ENCODE results near the gene PAPOLB. TPM values are rescaled to one million over a fixed set of nuclear protein-coding genes. Genes with fewer than 3 reads are reported as not detected.

Gene PAPOLB
- total and polyA plus RNA-seq, 3 donors from 2014 or later: 19.1 to 65.2 (median 29.1) TPM

DNA sequence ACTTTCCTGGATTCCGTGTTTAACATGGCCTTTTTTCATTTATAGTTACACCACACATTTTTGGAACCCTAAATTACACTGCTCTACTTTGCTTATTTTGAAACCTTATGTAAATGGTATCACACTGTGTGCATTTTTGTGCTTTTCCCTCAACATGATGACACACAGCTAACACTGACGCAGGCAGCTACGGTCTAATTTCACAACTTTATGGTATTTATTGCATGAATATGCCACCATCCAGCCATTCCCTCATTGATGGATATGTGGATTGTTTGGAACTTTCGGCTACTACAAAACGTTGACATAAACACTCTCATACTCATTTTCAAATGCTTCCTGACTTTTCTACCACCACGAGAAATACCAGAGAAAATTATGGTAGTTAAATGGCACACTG, 6.9 kb downstream of the PAPOLB start:
- TF ChIP-seq, protein P1, sequence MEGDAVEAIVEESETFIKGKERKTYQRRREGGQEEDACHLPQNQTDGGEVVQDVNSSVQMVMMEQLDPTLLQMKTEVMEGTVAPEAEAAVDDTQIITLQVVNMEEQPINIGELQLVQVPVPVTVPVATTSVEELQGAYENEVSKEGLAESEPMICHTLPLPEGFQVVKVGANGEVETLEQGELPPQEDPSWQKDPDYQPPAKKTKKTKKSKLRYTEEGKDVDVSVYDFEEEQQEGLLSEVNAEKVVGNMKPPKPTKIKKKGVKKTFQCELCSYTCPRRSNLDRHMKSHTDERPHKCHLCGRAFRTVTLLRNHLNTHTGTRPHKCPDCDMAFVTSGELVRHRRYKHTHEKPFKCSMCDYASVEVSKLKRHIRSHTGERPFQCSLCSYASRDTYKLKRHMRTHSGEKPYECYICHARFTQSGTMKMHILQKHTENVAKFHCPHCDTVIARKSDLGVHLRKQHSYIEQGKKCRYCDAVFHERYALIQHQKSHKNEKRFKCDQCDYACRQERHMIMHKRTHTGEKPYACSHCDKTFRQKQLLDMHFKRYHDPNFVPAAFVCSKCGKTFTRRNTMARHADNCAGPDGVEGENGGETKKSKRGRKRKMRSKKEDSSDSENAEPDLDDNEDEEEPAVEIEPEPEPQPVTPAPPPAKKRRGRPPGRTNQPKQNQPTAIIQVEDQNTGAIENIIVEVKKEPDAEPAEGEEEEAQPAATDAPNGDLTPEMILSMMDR (IDR thresholded peaks at IDR 0.05): no peak
- no peak for TF ChIP-seq POLR2A (IDR thresholded peaks at IDR 0.05)
- Histone ChIP-seq H3K27ac (no peak overlapping the region), H3K27me3 (no peaks in the 10 kb centered on the region), H3K4me1 (no peaks in the 10 kb centered on the region), H3K36me3 (ENCODE audit: low read depth, missing control alignments) (no peaks in the 10 kb centered on the region), H3K9me3 (no peaks in the 10 kb centered on the region), H3K4me3 (no peak overlapping the region)
- DNase-seq: no peak
- intact Hi-C loops (cut with DNase I; ENCODE audit: low total_unique reads): no loop called here
- whole genome bisulfite sequencing, 2 donors: 87 to 92% methylated on average over 6 of the region's 6 CpGs

DNA sequence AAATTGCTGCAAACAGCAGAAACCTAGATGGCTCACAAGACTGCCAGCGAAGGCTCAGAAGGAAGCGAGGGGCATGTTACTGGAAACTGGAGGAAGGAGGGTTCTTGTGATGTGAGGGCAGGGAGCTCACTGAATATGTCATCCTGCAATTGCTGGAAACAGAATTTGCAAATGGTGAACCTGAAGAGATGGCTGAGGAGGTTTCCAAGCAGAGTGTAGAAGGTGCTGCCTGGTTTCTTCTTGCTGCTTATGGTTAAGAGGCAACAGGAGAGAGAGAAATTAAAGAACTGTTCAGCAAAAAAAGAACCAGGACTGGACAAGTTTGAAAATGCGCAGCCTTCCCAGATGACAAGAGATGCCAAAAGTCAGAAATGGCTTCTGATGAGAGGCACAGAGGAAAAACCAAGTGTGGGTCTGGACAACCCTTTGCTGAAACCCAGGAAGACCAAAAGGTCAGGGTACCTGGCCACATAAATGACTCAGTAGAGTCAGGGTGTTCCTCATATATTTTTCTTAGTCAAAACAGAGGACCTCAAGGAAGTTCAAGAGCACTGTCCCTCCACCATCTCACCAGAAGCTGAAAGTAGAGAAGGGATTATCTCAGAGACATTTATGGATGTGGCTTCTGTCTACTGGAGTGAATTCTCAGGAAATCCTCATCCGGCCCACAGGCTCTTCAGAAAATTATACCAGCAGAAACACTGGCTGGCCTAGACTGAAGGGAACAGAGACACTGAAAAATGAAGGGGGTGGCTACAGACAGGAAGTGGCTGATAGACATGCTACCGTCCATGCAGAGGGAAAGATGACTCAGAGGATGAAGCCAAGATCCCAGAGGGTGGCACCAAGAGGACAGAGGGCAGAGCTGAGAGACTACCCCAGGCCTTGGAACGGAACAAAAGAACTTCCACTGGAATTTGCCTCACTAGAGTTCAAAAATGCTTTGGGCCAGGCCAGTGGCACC, 10.1 kb downstream of the PAPOLB start:
- intact Hi-C loops (cut with DNase I; ENCODE audit: low total_unique reads): no loop called here
- Histone ChIP-seq H3K27me3 (no peaks in the 10 kb centered on the region), H3K27ac (no peak overlapping the region), H3K9me3 (no peaks in the 10 kb centered on the region), H3K36me3 (ENCODE audit: low read depth, missing control alignments) (no peaks in the 10 kb centered on the region), H3K4me1 (no peaks in the 10 kb centered on the region), H3K4me3 (no peak overlapping the region)
- 87 to 90% methylated on average over 6 of the region's 6 CpGs for WGBS, 2 donors
- TF ChIP-seq, protein P1 (IDR thresholded peaks at IDR 0.05): no peak
- no peak for TF ChIP-seq POLR2A (IDR thresholded peaks at IDR 0.05)
- DNase-seq: no peak

DNA sequence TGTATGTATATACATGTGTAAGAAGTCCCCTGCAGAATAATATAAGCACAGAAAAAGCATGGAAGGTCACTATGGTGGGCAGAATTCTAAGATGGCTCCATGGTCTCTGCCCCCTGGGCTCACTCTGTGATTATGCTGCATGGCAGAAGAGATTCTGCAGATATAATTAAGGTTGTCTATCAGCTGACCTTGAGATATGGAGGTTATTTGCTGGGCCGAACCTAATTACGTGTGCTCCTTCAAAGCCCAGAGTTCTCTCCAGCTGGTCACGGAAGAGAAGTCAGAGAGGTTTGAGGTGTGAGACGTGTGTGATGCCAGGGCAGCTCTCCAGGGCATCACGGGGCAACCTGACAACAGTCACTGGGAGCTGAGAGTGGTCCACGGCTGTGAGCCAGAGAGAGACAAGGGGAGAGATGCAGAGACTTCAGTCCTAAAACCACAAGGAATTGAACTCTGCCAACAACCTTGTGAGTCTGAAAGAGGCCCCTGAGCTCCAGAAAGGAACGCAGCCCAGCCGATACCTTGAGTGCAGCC, 11.5 kb downstream of the PAPOLB start:
- H3K36me3 ChIP-seq (ENCODE audit: low read depth, missing control alignments): no peaks in the 10 kb centered on the region
- no peak overlapping the region for H3K27ac ChIP-seq
- no peaks in the 10 kb centered on the region for H3K9me3 ChIP-seq
- intact Hi-C loops (cut with DNase I; ENCODE audit: low total_unique reads): no loop called here
- no peak for DNase-seq
- TF ChIP-seq, protein P1 (IDR thresholded peaks at IDR 0.05): no peak
- no peak for TF ChIP-seq POLR2A (IDR thresholded peaks at IDR 0.05)
- no peaks in the 10 kb centered on the region for H3K4me1 ChIP-seq
- H3K4me3 ChIP-seq: no peak overlapping the region
- H3K27me3 ChIP-seq: no peaks in the 10 kb centered on the region
- 79 to 82% methylated on average over 8 of the region's 8 CpGs for WGBS, 2 donors

DNA sequence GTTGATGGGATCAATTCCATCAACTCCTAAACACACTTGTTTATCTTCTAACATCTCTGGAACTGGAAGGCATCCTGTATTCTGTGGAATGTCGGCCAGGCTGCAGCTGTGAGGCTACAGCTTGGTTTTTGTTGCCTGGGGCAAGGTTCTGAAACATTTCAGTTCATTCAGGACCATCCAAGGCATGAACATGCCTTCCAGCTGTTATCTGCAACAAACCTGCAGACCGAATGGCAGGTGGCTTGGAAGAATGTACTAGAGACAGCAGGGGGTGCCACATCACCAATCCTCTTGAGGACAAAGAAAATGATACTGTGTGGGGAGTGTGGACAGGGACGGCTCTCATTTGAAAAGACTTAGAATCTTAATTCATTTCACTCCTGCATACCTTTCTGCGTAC, 12.4 kb downstream of the PAPOLB start:
- Histone ChIP-seq H3K27ac (no peak overlapping the region), H3K9me3 (no peaks in the 10 kb centered on the region), H3K4me1 (no peaks in the 10 kb centered on the region), H3K36me3 (ENCODE audit: low read depth, missing control alignments) (no peaks in the 10 kb centered on the region), H3K27me3 (no peaks in the 10 kb centered on the region), H3K4me3 (no peak overlapping the region)
- 61 to 64% methylated on average over 4 of the region's 4 CpGs for WGBS, 2 donors
- intact Hi-C loops (cut with DNase I; ENCODE audit: low total_unique reads): no loop called here
- peak; percentile 77 for DNase-seq
- no peak for TF ChIP-seq POLR2A (IDR thresholded peaks at IDR 0.05)
- TF ChIP-seq, protein P1 (IDR thresholded peaks at IDR 0.05): no peak

Data from testis (tissue), 3 donors.